ENCODE results near the gene DUSP14.

DNA sequence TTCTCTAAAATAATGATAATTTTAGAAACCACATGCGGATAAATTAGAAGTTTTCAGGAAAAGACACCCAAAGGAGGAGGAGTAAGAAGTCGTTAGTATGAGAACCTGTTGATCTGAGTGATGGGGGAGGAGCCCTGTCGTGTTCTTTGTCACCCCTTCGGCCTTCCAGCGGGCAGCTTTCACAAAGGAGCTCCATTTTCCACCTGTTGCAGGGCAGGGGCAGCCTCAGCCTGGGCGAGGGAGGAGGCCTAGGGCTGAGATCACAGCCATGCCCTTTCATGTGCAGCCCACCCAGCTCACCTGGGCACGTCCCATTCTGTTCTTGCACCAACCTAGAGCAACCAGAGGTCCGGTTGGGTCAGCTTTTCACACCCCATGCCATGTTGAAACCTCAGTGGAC lies 5.3 kb downstream of the DUSP14 start:
- TF ChIP-seq, protein P1, sequence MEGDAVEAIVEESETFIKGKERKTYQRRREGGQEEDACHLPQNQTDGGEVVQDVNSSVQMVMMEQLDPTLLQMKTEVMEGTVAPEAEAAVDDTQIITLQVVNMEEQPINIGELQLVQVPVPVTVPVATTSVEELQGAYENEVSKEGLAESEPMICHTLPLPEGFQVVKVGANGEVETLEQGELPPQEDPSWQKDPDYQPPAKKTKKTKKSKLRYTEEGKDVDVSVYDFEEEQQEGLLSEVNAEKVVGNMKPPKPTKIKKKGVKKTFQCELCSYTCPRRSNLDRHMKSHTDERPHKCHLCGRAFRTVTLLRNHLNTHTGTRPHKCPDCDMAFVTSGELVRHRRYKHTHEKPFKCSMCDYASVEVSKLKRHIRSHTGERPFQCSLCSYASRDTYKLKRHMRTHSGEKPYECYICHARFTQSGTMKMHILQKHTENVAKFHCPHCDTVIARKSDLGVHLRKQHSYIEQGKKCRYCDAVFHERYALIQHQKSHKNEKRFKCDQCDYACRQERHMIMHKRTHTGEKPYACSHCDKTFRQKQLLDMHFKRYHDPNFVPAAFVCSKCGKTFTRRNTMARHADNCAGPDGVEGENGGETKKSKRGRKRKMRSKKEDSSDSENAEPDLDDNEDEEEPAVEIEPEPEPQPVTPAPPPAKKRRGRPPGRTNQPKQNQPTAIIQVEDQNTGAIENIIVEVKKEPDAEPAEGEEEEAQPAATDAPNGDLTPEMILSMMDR (IDR thresholded peaks at IDR 0.05), result no peak
- no peak for TF ChIP-seq POLR2A (IDR thresholded peaks at IDR 0.05)
- no peak for TF ChIP-seq POLR2AphosphoS5 (IDR thresholded peaks at IDR 0.05; ENCODE audit: insufficient read depth in 1 of 2, low read depth in 1 of 2)

Measured in vagina (tissue), 2 donors.